MM.1S (cell line): ENCODE data around the gene BCHE.

Experiments
- EZH2 ChIP-seq: fragments of 300-600 bp; sonication (generic); optimal IDR thresholded peaks from 2 replicates; pipeline ENCODE3; 2017; ENCODE audit warnings: low read depth, mild to moderate bottlenecking, antibody characterized with exemption, low read length, mixed read lengths
- TF ChIP-seq, protein P1 (sequence below): fragments of 300-600 bp; sonication (generic); IDR thresholded peaks from 2 replicates; pipeline ENCODE4 v1.5.1; 2016; ENCODE audit warnings: antibody characterized with exemption, low read length, mixed read lengths

DNA sequence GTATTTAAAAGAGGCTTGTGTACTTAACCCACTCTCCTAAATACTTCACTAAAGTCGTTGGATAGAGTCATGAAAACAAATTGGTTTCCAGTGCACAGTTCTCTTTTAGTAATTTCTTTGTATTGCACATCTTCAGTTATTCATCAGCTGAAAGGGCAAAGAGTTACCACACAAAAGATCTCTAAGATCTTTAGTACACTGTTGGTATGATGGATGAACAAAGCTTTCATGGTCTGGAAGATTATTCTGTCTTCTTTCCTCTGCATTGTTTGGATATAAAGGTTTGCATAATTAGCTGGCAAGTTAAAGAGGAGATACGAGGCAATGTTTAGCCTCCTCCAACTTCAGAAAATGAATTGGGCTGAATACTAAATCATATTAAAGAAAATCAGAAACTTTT is 40.5 kb downstream of the BCHE start:
- TF ChIP-seq, protein P1, sequence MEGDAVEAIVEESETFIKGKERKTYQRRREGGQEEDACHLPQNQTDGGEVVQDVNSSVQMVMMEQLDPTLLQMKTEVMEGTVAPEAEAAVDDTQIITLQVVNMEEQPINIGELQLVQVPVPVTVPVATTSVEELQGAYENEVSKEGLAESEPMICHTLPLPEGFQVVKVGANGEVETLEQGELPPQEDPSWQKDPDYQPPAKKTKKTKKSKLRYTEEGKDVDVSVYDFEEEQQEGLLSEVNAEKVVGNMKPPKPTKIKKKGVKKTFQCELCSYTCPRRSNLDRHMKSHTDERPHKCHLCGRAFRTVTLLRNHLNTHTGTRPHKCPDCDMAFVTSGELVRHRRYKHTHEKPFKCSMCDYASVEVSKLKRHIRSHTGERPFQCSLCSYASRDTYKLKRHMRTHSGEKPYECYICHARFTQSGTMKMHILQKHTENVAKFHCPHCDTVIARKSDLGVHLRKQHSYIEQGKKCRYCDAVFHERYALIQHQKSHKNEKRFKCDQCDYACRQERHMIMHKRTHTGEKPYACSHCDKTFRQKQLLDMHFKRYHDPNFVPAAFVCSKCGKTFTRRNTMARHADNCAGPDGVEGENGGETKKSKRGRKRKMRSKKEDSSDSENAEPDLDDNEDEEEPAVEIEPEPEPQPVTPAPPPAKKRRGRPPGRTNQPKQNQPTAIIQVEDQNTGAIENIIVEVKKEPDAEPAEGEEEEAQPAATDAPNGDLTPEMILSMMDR = no peak
- TF ChIP-seq EZH2 = no peak
